Left lobe of liver (tissue), 2 donors: Measurements from ENCODE around the gene BEST3. TPM values are rescaled to one million over a fixed set of nuclear protein-coding genes. Genes with fewer than 3 reads are reported as not detected.

Source experiments
- ATAC-seq: fragments of 200-7000 bp; cut with Tn5 transposase; one replicate; pipeline ENCODE4 v1.9.1; 2020; ENCODE audit warnings: mild to moderate bottlenecking, moderate library complexity
- DNase-seq: peaks from one replicate; pipeline ENCODE4 v3.0.0-alpha.2; 2020; ENCODE audit warnings: low spot score
- total RNA-seq: library from RNA; stranded (reverse); gene quantifications from one replicate; pipeline ENCODE4 v1.2.1, GENCODE V29; 2021
- donor health status: DM: no; HTN: no; CAD: no; lungs with moderate emphysema.
- donor health status: DM: no; HTN: yes; CAD: no.

Gene BEST3
- total RNA-seq, result not detected

DNA sequence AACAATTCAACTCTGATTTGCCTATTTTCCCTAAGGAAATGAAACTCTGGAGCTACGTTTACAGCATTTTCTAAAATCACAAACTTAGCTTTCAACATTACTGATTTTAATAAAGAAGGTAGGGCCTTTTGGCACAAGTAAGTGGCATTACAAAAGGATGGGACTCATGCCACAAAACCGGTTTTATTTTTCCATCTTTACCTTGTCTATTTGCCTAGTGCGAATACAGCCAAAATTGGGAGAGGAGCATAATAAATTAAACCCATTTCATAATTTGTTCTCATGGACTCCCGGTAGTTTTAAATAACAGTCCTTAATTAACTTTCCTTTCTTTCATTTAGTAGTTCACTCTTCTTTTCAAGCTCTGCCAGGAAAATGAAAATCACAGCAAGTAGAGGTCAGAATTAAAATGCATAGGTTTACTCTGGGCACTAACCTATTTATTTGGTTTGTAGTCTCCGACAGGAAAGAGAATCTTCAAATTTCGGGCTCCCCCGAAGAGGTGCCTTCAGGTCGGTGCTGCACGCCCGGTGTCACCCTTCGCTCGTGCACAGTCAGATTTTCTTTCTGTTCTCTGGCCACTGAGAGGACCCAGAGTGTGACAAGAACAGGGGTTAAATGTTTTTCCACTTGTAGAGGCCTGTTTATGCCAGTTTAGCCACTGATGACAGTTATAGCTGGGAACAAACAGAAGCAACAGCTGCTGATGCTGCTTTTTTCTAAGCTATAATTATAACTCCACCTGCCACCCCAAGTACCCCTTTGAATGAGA lies at the start of gene BEST3:
TSS of gene BEST3 (minus strand) at position 535 of the 772 bp plus-strand sequence. CDS start 1,505 bp downstream, outside the sequence.
- ATAC-seq, result peak; percentile 71
- DNase-seq, result no peak

DNA sequence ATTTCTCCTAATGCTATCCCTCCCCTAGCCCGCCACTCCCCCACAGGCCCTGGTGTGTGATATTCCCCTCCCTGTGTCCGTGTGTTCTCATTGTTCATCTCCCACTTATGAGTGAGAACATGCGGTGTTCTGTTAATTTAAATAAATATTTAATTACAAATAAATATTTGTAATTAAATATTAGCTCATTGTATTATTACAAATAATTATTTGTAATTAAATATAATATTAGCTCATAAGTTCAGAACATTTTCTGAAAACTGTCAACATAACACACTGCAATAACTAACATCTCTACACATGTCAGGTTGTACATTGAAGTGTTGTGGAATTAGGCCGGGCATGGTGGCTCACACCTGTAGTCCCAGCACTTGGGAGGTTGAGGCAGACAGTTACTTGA lies 45.0 kb upstream of the BEST3 start:
- DNase-seq (no peak), ATAC-seq (no peak)

DNA sequence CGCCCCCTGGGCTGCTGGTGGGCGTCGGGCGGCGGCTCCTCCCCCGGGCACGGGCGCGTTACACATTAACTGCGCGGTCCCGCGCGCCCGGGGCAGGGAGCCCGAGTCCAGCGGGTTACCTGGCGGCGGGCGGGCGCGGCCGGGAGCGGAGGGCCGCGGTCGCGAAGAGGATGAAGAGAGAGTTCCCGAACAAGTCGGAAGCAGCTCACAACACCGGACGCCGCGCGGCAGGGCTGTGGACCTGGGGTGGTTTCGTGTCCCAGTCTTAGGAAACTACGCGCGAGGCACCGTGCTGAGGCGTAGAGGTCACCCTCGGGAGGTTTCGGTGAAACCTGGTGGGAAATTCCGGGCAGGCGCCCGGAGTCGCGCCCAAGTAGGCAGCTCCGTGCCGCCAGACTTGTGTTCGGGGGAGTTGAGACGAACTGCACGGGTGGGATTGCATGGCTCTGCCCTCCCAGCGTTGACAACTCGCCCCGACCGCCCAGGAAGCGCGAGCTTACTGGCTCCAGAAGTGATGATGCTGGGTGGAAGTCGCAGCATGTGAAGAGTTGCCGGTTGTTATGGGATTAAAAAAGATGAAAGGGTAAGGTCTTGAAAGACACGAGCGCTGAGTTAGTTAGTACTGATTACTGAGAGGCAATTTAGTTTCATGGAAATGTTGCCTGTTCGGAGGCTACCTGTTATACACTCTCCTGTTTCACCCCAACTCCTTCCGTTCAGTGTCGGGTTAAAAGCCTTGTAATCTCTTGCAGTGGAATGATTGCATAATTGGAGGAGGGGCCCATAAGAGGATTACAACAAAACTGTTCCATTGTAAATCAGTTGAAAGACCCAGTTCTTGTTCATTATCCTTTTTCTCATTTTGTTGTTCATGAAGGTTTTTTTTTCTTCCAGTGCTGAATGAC lies 40.4 kb upstream of the BEST3 start:
- ATAC-seq, result peak; percentile 82
- peak; percentile 81 for DNase-seq

DNA sequence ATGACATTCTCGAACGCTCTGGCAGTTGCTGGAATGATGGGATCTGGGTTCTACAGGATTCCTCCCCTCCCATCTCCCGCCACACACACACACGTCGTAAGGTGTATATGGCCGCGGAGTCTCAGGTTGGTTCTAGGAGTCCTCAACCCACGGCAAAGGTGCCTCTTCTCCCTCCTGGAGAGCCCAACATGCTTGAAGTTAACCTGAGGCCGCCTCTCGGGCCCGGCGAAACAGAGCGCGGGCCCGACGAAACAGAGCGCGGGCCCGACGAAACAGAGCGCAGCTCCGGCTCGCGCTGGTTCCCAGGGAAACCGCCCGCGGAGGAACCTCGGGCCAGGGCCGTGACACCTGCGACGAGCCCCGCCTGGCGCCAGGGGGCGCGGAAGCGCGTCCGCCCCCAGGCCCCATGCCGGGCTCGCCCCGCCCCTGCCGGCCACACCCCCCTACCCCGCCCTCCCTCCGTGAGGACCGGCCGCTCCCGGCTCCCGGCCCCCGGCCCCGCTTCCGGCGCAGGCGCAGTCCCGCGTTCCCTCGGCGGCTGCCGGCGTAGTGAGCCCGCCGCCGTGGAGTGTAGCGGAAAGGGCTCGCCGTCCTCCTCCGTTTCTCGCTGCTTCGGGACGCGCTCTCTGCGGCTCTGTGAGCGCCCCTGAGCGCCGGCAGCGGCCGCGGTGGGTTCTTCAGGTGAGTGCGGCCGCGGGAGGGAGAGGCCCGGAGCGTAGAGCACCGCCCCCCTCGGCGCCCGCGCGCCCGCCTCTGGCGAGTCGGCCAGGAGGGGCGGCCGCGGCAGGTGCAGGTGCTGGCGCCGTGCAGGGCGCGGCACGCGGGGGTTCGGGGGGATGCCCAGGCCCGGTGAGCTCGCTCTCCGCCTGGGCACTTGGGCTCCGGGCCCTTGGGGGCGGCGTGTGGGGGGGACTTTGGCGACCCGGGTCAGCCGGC lies 39.5 kb upstream of the BEST3 start, which contains the start of gene RAB3IP:
TSS of gene RAB3IP (plus strand) at position 510 of the 936 bp plus-strand sequence. CDS start 16,549 bp downstream, outside the sequence.
- peak; percentile 92 for ATAC-seq

DNA sequence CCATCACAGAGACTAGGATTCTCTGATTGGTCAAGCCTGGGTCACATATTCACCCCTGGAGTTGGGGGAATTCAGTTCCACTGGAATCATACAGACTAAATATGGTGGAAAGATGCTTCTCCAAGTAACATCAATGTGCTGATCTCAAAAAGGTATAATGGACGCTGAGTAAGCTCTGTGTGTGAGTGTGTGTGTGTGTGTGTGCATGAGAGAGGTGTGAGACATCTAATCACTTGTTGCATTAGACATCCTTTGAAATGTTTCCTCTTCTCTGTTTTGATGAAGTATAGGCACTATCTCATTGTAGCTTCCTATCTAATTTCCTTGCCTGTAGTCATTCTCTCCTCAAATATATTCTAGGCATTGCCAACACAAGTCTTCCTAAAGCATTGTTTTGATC lies 34.5 kb upstream of the BEST3 start:
- DNase-seq (no peak), ATAC-seq (no peak)

More for the DNA sequence above, 39.5 kb upstream of the BEST3 start, which contains the start of gene RAB3IP:
- peak; percentile 93 for DNase-seq

DNA sequence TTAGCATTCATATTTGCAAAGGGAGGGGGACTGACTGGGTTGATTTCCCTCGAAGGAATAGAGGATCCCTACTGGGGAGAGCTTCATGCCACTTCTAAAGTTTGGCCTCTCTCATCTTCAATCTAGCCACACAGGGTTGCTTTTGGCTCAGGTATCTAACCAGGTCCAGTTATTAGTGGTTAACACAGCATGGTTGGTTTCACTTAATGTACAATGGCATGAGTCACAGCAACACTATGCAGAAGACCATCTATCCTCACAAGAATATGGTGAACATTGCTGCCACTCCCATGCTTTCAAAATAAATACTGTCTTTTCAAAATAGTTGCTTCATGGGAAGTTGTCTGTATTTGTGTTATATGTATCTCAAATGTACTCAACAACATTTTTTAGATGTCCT lies 33.0 kb upstream of the BEST3 start:
- no peak for DNase-seq
- no peak for ATAC-seq

DNA sequence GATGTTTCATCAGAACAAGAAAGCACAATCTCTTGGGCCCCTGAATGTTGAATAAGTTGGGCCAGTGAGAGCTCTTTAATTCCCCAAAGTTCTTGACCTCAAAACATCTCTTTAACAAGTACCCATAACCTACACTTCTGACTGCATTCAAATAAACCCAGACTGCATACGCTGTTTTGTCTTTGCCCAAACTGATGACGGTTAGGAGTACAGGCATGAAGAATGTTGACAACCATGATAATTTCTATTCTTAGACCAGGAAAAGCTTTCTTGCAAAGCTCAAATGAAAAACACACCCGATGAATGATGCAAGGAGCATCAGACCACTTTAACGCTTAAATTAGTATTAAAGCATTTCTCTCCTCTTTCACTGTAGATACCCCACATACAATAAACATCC lies 27.8 kb upstream of the BEST3 start:
- no peak for DNase-seq
- no peak for ATAC-seq

DNA sequence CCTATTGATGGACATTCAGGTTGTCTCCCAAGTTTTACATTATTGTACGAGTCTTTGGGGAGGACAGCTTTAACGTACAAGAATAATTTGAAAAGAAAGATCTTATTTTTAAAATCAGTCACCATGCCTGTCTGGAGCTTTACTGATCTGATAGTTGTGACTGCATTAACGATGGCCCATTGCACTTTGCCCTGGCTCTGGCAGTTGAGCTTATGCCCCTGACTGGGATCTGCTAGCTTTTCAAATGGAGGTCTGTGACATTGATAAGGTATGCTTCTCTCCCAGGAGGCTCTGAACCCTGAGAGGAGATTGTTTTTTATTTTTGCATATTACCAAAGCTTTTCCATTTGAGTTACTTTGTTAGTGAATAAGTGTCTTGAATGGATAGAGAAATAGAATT lies 21.6 kb upstream of the BEST3 start:
- no peak for ATAC-seq
- DNase-seq, result no peak

DNA sequence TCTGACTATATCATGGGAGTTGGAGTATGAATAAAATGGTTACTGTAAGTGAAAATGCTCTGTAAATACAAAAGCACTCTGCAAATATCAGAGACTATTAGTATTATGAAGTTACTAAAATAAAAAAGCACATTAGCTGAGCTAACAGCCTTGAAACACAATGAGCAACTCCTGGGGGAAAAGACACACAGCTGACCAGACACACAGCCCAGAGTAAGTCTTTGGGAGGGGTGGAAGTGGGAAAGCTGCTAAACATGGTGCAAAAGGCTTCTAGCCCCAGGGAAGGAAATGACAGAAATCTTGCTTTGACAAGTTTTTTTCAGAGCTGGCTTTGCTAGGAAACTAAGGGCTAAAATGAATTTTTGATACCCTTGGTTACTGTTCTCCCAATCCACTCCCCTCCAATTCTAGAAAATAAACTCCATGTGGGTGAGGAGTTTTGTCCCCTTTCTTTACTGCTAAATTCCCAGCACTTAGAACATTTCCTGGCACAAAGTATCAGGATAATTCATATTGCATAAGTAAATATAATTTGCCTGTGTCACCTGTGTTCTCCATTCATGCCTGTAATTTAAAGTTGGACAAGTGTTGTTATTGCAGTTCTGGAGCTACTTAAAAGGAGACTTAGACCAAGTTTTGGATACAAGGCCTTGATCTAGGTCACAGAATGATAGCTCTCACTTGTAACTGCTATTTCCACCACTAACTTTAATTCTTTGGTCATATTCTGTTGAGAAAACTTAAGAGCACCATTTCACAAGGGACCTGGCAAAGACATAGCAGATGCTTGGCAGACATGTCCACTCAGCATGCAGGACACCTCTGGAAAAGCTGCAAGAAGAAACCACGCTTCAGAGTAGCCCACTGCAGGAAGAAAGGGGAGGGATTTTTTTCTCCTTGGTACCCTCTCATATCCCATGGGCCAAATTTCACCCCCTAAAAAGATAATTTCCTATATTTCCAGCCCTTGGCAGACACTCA lies 20.5 kb upstream of the BEST3 start:
- ATAC-seq, result peak; percentile 70
- DNase-seq, result no peak

DNA sequence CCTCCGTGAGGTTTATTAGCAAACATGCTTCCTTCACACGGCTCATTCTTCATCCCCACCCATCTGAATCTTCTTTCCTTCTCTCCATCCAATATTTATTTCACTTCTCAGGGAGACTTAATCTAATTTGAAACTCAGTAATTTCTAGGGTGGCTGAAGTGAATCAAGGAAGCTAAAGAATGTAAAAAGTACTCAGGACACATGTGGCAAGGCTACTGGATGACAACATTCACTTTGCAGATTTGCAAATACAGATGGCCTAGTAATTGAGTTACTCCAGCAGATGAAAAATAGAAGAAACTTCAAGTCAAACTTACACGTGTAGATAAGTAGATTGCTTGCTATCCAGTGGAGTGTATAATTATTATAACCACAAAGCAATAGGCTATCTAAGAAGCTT lies 15.4 kb upstream of the BEST3 start:
- ATAC-seq (no peak), DNase-seq (no peak)

DNA sequence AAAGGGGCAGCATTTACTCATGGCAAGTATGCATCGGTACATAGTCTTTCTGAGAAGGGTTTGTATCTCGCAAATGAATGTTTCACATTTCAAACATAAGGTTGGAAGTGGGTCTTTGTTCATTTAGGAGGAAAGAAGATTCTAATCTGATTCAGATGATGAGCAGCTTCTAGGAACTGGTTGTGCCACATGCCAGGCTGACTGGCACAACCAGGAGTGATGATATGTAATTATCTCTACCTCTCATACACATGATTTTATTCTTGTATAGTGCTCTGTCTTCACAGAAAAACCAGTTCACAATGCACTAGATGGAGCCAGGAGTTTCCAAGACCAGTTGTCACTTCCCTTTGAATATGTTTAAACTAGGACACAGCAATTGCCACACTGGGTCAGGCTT lies 13.7 kb upstream of the BEST3 start:
- no peak for DNase-seq
- no peak for ATAC-seq

DNA sequence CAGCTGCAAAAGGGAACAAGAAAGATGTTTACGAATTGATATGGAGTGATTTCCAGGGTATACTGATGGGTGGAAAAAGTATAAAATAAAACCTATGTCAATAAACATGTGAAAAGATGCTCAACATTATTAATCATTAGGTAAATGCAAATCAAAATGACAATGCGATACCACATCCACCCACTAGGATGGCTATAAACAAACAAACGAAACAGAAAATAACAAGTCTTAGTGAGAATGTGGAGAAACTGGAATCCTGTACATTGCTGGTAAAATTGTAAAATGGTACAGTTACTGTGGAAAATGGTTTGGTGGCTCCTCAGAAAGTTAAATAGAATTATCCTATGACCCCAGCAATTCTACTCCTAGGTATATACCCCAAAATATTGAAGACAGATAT lies 9.5 kb upstream of the BEST3 start:
- DNase-seq (no peak), ATAC-seq (no peak)

DNA sequence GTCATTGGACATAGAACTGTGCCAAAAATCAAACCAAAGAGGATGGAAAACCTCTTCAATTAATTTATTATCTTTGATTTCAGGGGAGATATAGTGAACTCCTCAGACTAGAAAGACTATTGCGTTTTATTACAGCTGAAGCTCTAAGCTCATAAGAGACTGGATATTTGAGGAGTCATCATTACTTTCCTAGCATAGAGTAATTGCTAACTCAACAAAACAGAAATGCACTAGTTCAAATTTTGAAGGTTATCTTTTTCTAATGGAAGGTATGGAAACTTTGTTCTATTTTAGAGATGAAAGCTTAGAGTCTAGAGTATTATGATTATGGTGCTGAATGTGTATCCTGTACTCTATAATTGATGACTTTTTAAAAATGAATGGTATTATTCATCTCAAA lies 5.3 kb upstream of the BEST3 start:
- DNase-seq (no peak), ATAC-seq (no peak)

DNA sequence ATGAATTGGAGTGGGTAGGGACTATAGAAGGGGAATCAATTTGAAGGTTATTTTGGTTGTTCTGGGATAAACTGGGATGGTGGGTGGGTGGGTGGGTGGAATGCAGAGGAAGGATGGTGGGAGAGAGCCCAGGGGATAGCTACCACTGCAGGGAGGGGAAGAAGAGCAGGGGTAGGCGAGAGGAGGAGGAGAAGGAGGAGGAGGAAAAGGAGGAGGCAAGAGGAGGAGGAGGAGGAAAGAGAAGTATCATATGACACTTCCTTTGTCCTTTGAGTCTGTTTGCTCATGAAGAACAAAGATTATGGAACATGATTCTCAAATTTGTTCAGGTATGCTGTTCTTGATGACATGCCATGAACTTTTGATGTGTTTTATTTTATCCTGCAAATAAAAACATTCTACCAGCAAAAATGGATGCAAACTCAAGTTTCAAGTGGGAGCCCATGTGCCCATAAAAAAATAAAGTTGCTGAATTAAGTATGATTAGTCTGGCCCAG lies 4.1 kb upstream of the BEST3 start:
- ATAC-seq, result no peak
- DNase-seq, result no peak

DNA sequence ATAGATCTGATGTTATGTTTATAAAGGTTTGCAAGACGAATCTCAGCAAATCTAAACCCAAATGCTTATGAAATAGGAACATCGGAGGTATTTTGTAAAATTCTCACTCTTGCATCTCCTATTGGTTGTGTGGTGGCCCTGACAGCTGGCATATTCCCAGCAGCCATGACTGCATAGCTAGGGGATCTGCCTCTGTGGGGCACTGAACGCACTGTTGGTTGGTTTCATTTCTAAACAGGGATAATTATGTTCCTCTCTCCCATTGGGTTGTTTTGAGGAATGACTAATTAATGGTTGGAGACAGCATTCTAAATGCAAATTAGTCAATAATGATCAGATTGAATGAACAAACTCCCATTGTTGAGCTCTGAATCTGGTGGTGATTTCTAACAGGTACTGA lies 2.7 kb upstream of the BEST3 start:
- ATAC-seq (no peak), DNase-seq (no peak)

DNA sequence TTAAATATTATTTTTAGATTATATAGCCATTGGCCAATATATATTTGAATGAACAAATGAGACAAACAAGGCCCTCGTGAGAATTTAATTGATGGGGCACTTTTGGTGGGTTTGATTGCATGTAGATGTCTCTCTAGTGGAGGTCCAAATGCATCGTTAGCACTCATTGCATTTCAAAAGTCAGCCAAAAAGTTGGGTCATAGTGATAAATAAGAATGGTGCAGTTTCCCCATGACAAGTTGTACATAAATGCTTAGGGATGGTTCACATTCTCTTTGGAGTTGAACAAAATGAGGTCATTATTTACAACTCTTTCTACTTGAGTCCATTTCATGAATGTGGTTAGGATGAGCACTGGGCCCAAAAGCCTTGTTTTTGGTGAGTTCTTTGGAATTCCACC lies 1.0 kb downstream of the BEST3 start:
- ATAC-seq, result no peak

DNA sequence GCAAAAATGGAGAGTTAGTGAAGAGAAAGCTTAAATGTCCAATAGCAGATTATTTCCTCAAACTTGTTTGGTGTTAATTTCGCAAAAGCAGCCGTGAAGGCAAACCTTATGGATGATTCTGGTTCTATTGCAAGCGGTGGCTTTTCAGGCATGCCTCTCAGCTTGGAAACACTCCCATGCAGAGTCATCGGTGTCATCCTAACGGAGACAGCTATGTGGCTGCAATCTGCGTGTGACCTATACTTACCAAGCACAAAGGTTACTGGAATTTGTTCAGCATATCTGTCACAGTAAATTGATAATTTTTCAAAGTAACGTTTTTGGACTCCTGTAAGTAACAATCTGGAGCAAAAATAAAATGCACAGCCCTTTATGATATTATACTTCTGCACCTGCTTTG lies 5.0 kb downstream of the BEST3 start:
- peak; percentile 58 for DNase-seq
- ATAC-seq, result peak; percentile 95

More for the DNA sequence above, 1.0 kb downstream of the BEST3 start:
- DNase-seq, result no peak

DNA sequence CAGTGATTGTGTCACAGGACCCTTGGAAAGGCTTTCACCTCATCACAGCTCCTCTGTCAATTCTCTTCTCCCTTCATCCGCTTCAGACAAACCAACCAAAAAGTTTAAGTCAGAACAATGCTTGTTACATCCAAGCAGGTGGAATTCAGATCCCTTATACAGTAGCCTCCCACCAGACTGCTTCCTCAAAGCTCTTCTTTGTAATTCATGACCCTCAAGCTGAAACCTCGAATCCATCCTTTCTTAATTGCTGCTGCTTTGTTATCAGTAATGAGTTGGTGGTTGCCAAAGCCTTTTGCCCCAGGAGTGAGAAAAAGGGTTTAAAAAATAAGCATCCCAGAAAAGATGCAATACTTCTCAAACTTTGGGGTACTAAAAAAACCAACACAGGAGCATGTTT lies 9.5 kb downstream of the BEST3 start:
- DNase-seq (no peak), ATAC-seq (no peak)
